Spinal cord (tissue), 10 donors: ENCODE measurements around the gene HNF4A. TPM values are rescaled to one million over a fixed set of nuclear protein-coding genes. Genes with fewer than 3 reads are reported as not detected.
"Not testable (repeated sequence)": the region's sequence is repeated elsewhere in the genome, so short reads cannot be mapped to it uniquely, and the experiment has no call there.

Experiments
- DNase-seq, 6 donors: peaks; one replicate each; pipeline versions ENCODE4 v3.0.0 to v3.0.0-alpha.2; 2013 to 2015; ENCODE audit warnings: low spot score in 6 of 6, low read depth in 4 of 6
- H3K27ac ChIP-seq: one replicate; pipeline ENCODE4 v1.5.1; 2013; ENCODE audit warnings: low read depth, low read length, control low read depth
- H3K27me3 ChIP-seq: one replicate; pipeline ENCODE4 v1.6.1; 2013; ENCODE audit warnings: low read length; ENCODE audit not compliant: control insufficient read depth, insufficient read depth
- H3K36me3 ChIP-seq: one replicate; pipeline ENCODE4 v1.6.1; 2013; ENCODE audit warnings: low read length; ENCODE audit not compliant: control insufficient read depth, insufficient read depth
- H3K4me1 ChIP-seq: one replicate; pipeline ENCODE4 v1.6.1; 2013; ENCODE audit warnings: low read length; ENCODE audit not compliant: control insufficient read depth, insufficient read depth
- H3K4me3 ChIP-seq: one replicate; pipeline ENCODE4 v1.5.1; 2013; ENCODE audit warnings: low read depth, low read length, control low read depth
- H3K9me3 ChIP-seq: one replicate; pipeline ENCODE4 v1.6.1; 2013; ENCODE audit warnings: low read length; ENCODE audit not compliant: control insufficient read depth, insufficient read depth
- WGBS: methylation state at CpG from one replicate; pipeline ENCODE4 v1.1.5; 2013; ENCODE audit warnings: missing lambda C conversion rate; ENCODE audit not compliant: insufficient coverage; 5-methylcytosine and 5-hydroxymethylcytosine counted together
- polyA plus RNA-seq, 2 donors: library from polyadenylated mRNA; unstranded; fragments of 120-200 nt; gene quantifications; one replicate each; pipeline ENCODE4 v1.2.1, GENCODE V29; 2013; ENCODE audit not compliant: insufficient read length in 2 of 2
- total RNA-seq, 2 donors: library from RNA; depleted of rRNA in 1 of 2; stranded (reverse); fragments of 120-200 nt in 1 of 2; fragments of >200 nt in 1 of 2; gene quantifications; one replicate each; pipeline versions ENCODE4 v1.2.3 to v1.2.4, GENCODE V29; 2013 to 2014
- donor health status: healthy.

The HNF4A gene
- total and polyA plus RNA-seq, 4 donors: 0.21 to 0.29 (median 0.22) TPM; not detected in 1

- not testable (repeated sequence) for H3K9me3 ChIP-seq, DNase-seq, H3K4me3 ChIP-seq, H3K36me3 ChIP-seq, H3K27ac ChIP-seq
- Histone ChIP-seq H3K4me1 (peaks cover 13% of the 10 kb centered on the region), H3K27me3 (peaks cover 13% of the 10 kb centered on the region)
- 91% methylated on average over 7 of the region's 7 CpGs for WGBS
These were observed 27.8 kb upstream of the HNF4A start for GRCh38 chr20:44327748-44328147.

GRCh38 chr20:44328428-44328827 is 27.1 kb upstream of the HNF4A start:
- H3K4me3 ChIP-seq: no peak overlapping the region
- H3K4me1 ChIP-seq: peaks cover 13% of the 10 kb centered on the region
- no peaks in the 10 kb centered on the region for H3K9me3 ChIP-seq
- 90% methylated on average over 2 of the region's 4 CpGs for WGBS
- no peak overlapping the region for H3K27ac ChIP-seq
- no peaks in the 10 kb centered on the region for H3K36me3 ChIP-seq
- DNase-seq: no peak
- H3K27me3 ChIP-seq: peaks cover 13% of the 10 kb centered on the region

GRCh38 chr20:44331201-44331600 is 24.3 kb upstream of the HNF4A start:
- DNase-seq: no peak
- H3K36me3 ChIP-seq: no peaks in the 10 kb centered on the region
- no peak overlapping the region for H3K4me3 ChIP-seq
- no peaks in the 10 kb centered on the region for H3K9me3 ChIP-seq
- WGBS: 80% methylated on average over 1 of the region's 2 CpGs
- H3K27me3 ChIP-seq: peaks cover 14% of the 10 kb centered on the region
- H3K4me1 ChIP-seq: peaks cover 7% of the 10 kb centered on the region
- H3K27ac ChIP-seq: no peak overlapping the region

GRCh38 chr20:44334306-44334705 is 21.2 kb upstream of the HNF4A start:
- WGBS: 43% methylated on average over 7 of the region's 8 CpGs
- peak in 1 of 6 donors; percentile 25 for DNase-seq
- Histone ChIP-seq H3K36me3 (no peaks in the 10 kb centered on the region), H3K4me1 (no peaks in the 10 kb centered on the region), H3K9me3 (no peaks in the 10 kb centered on the region), H3K27me3 (peaks cover 8% of the 10 kb centered on the region), H3K4me3 (no peak overlapping the region), H3K27ac (no peak overlapping the region)

GRCh38 chr20:44334709-44335108 is 20.8 kb upstream of the HNF4A start:
- H3K9me3 ChIP-seq: no peaks in the 10 kb centered on the region
- no peaks in the 10 kb centered on the region for H3K36me3 ChIP-seq
- H3K4me1 ChIP-seq: no peaks in the 10 kb centered on the region
- H3K27ac ChIP-seq: no peak overlapping the region
- 85% methylated on average over 3 of the region's 4 CpGs for WGBS
- peaks cover 8% of the 10 kb centered on the region for H3K27me3 ChIP-seq
- DNase-seq: no peak
- no peak overlapping the region for H3K4me3 ChIP-seq

GRCh38 chr20:44335675-44336074 is 19.8 kb upstream of the HNF4A start:
- no peaks in the 10 kb centered on the region for H3K36me3 ChIP-seq
- DNase-seq: no peak
- no peaks in the 10 kb centered on the region for H3K4me1 ChIP-seq
- no peaks in the 10 kb centered on the region for H3K9me3 ChIP-seq
- no peak overlapping the region for H3K27ac ChIP-seq
- peaks cover 8% of the 10 kb centered on the region for H3K27me3 ChIP-seq
- 100% methylated on average over 1 of the region's 2 CpGs for WGBS
- H3K4me3 ChIP-seq: no peak overlapping the region

GRCh38 chr20:44336086-44336485 is 19.4 kb upstream of the HNF4A start:
- DNase-seq: no peak
- no peaks in the 10 kb centered on the region for H3K36me3 ChIP-seq
- H3K4me3 ChIP-seq: no peak overlapping the region
- no peaks in the 10 kb centered on the region for H3K4me1 ChIP-seq
- 25% methylated on average over 15 of the region's 15 CpGs for WGBS
- no peaks in the 10 kb centered on the region for H3K9me3 ChIP-seq
- H3K27ac ChIP-seq: no peak overlapping the region
- peaks cover 8% of the 10 kb centered on the region for H3K27me3 ChIP-seq

GRCh38 chr20:44336725-44337380 is 18.6 kb upstream of the HNF4A start, which contains the start of gene R3HDML:
Gene R3HDML (plus strand): TSS chr20:44337043. CDS start chr20:44337158, 115 bp downstream.
- Histone ChIP-seq H3K27me3 (peaks cover 8% of the 10 kb centered on the region), H3K4me3 (no peak within 1 kb of the TSS), H3K27ac (no peak within 1 kb of the TSS), H3K36me3 (no peaks in the 10 kb centered on the region), H3K4me1 (no peaks in the 10 kb centered on the region), H3K9me3 (no peaks in the 10 kb centered on the region)
- no peak for DNase-seq
- WGBS: 84% methylated on average over 16 of the region's 16 CpGs

GRCh38 chr20:44342248-44342647 is 13.3 kb upstream of the HNF4A start:
- DNase-seq: peak in 2 of 6 donors; percentile 1 to 22
- WGBS: 37% methylated on average over 3 of the region's 6 CpGs
- H3K27me3 ChIP-seq: no peaks in the 10 kb centered on the region
- peaks cover 6% of the 10 kb centered on the region for H3K4me1 ChIP-seq
- H3K36me3 ChIP-seq: no peaks in the 10 kb centered on the region
- H3K27ac ChIP-seq: peak overlapping the region; percentile 47
- no peaks in the 10 kb centered on the region for H3K9me3 ChIP-seq
- H3K4me3 ChIP-seq: no peak overlapping the region

- Histone ChIP-seq H3K27me3 (no peaks in the 10 kb centered on the region), H3K27ac (no peak overlapping the region), H3K4me3 (no peak overlapping the region), H3K36me3 (no peaks in the 10 kb centered on the region), H3K4me1 (peaks cover 6% of the 10 kb centered on the region), H3K9me3 (no peaks in the 10 kb centered on the region)
- 92% methylated on average over 9 of the region's 12 CpGs for WGBS
- DNase-seq: no peak
These were observed 12.3 kb upstream of the HNF4A start for GRCh38 chr20:44343162-44343675.
